GM13977 (cell line): ENCODE data around the gene OR10V1.

Experiments used
- DNase-seq: peaks from one replicate; pipeline ENCODE4 v3.0.0; 2012; ENCODE audit warnings: low spot score
- CTCF ChIP-seq: IDR thresholded peaks from 2 replicates; pipeline ENCODE4 v1.5.1; 2012; ENCODE audit warnings: mild to moderate bottlenecking, control low read depth; ENCODE audit not compliant: insufficient read depth; ENCODE audit errors: extremely low read depth, missing control alignments
- in situ Hi-C: fragments of 300-500 bp; cut with MboI; formaldehyde crosslinking; loops from one replicate; pipeline ENCODE4 v1.12.0; 2022; ENCODE audit warnings: low sequenced_read_pairs, low pct_unique_long_range_greater_than_20kb, mixed read lengths, inconsistent platforms; ENCODE audit not compliant: unreplicated experiment

OR10V1 gene

DNA sequence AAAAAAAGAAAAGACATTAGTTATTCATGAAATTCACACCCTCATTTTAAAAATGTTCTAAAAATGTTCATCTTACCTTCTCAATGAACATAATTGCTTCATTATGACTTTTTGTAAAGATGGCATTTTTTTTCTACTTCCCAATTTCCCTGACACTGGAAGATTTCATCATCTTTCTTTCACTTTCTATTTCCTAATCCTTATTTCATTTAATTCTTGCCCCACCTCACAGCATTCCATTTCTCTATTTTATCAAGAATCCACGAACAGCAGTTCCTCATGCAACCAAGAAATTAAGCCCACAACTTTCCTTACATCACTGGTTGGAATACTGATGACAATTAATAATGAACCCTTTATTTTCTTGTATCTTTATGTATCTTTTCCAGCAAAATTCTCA is 46.7 kb downstream of the OR10V1 start:
- in situ Hi-C loops, result no loop called here
- DNase-seq, result no peak
- no peak for TF ChIP-seq CTCF
